NCI-H510A (cell line): ENCODE results near the gene KCNJ5.

Experiments used
- DNase-seq: peaks from one replicate; lab custom pipeline; 2025; lab: John Stamatoyannopoulos, UW

The KCNJ5 gene

GRCh38 chr11:128871168-128871610 is 20.0 kb upstream of the KCNJ5 start:
- no peak for DNase-seq

GRCh38 chr11:128872094-128872493 is 19.1 kb upstream of the KCNJ5 start:
- DNase-seq, result no peak

GRCh38 chr11:128872594-128872993 is 18.6 kb upstream of the KCNJ5 start:
- no peak for DNase-seq

- DNase-seq, result no peak
Observed at GRCh38 chr11:128874427-128874826, 16.7 kb upstream of the KCNJ5 start.

GRCh38 chr11:128876133-128876650 is 15.0 kb upstream of the KCNJ5 start:
- no peak for DNase-seq

- no peak for DNase-seq
Observed at GRCh38 chr11:128877726-128878125, 13.4 kb upstream of the KCNJ5 start.

- DNase-seq, result no peak
Observed at GRCh38 chr11:128878455-128878854, 12.7 kb upstream of the KCNJ5 start.

GRCh38 chr11:128879817-128880216 is 11.3 kb upstream of the KCNJ5 start:
- no peak for DNase-seq

- DNase-seq, result no peak
Observed at GRCh38 chr11:128881221-128881620, 9.9 kb upstream of the KCNJ5 start.

- no peak for DNase-seq
Observed at GRCh38 chr11:128882451-128882850, 8.7 kb upstream of the KCNJ5 start.

GRCh38 chr11:128884054-128884453 is 7.1 kb upstream of the KCNJ5 start:
- DNase-seq, result no peak

GRCh38 chr11:128884703-128885338 is 6.3 kb upstream of the KCNJ5 start:
- DNase-seq, result peak; percentile 41

GRCh38 chr11:128886406-128887124 is 4.6 kb upstream of the KCNJ5 start:
- DNase-seq, result peak; percentile 49

GRCh38 chr11:128888034-128888985 is 2.8 kb upstream of the KCNJ5 start:
- no peak for DNase-seq

GRCh38 chr11:128889657-128890213 is 1.4 kb upstream of the KCNJ5 start:
- no peak for DNase-seq

- DNase-seq, result no peak
Observed at GRCh38 chr11:128890216-128890542, 977 bp upstream of the KCNJ5 start.

GRCh38 chr11:128891913-128892398 is 800 bp downstream of the KCNJ5 start:
- DNase-seq, result no peak

- no peak for DNase-seq
Observed at GRCh38 chr11:128892866-128893565, 1.9 kb downstream of the KCNJ5 start.

- no peak for DNase-seq
Observed at GRCh38 chr11:128893578-128894285, 2.6 kb downstream of the KCNJ5 start.

- no peak for DNase-seq
Observed at GRCh38 chr11:128894286-128894681, 3.1 kb downstream of the KCNJ5 start.

- no peak for DNase-seq
Observed at GRCh38 chr11:128894685-128895084, 3.5 kb downstream of the KCNJ5 start.
